ENCODE measurements around the gene PML.
A peak's percentile ranks its signal among the peaks of the same experiment; 100 is the strongest.

Gene PML, protein sequence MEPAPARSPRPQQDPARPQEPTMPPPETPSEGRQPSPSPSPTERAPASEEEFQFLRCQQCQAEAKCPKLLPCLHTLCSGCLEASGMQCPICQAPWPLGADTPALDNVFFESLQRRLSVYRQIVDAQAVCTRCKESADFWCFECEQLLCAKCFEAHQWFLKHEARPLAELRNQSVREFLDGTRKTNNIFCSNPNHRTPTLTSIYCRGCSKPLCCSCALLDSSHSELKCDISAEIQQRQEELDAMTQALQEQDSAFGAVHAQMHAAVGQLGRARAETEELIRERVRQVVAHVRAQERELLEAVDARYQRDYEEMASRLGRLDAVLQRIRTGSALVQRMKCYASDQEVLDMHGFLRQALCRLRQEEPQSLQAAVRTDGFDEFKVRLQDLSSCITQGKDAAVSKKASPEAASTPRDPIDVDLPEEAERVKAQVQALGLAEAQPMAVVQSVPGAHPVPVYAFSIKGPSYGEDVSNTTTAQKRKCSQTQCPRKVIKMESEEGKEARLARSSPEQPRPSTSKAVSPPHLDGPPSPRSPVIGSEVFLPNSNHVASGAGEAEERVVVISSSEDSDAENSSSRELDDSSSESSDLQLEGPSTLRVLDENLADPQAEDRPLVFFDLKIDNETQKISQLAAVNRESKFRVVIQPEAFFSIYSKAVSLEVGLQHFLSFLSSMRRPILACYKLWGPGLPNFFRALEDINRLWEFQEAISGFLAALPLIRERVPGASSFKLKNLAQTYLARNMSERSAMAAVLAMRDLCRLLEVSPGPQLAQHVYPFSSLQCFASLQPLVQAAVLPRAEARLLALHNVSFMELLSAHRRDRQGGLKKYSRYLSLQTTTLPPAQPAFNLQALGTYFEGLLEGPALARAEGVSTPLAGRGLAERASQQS

GRCh38 chr15:73994413-73994883 lies at the start of gene PML:
PML (plus strand) TSS chr15:73994716; CDS start chr15:73994813, 97 bp downstream.
- peak; percentile 61 for DNase-seq

DNA sequence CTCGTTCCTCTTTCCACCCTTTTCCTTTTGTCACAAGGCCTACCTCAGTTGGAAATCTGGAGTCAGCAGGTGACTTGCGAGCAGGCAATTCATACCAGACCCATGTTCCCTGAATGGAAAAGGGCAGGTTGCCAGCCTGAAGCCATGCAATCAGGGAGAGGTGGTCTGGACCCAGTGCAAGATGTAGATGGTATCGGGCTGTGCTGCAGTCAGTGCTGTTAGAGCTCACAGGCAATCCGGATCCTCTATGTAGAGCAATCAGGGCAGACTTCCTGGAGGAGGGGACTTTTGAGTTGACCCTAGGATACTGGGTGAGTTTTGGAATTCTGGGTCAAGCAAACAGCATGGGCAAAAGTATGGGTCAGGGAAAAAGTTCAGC lies 49.4 kb upstream of the PML start:
- DNase-seq = no peak

DNA sequence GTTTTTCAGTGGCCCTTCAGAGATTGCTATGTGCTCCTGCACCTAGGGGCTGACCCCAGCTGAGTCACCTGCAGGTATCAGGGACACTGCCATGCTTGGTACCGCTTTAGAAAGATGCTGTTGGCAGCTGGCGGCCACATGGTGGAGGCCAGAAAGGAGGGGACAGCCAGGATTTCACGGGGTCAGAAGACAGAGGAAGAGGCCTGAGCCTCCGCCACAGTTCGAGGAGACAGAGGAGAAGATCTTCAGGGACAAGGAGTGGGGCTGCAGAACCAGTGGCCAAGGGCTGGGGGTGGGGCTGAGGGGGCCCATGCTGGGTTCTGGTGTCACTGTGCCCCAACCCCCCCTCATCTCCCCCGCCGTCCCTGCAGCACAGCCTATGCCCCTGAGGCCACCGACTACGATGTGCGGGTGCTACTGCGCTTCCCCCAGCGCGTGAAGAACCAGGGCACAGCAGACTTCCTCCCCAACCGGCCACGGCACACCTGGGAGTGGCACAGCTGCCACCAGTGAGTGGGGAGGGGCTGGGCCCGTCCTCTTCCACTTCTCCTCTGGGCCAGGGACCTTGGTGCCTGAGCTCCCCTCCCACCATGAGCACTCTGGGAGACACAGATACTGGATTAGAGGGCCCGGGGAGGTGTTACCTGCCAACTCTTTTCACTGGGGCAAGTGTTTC lies 48.3 kb upstream of the PML start:
- no peak for DNase-seq

GRCh38 chr15:73946795-73947370 lies 47.6 kb upstream of the PML start:
- DNase-seq = no peak

- DNase-seq = no peak
These were observed 46.9 kb upstream of the PML start for GRCh38 chr15:73947651-73948050.

- DNase-seq = no peak
These were observed 46.1 kb upstream of the PML start for GRCh38 chr15:73948396-73948795.

- DNase-seq = no peak
These were observed 45.5 kb upstream of the PML start for GRCh38 chr15:73948982-73949381.

GRCh38 chr15:73949496-73949895 lies 45.0 kb upstream of the PML start:
- no peak for DNase-seq

GRCh38 chr15:73950479-73950830 lies 44.1 kb upstream of the PML start:
- no peak for DNase-seq

DNA sequence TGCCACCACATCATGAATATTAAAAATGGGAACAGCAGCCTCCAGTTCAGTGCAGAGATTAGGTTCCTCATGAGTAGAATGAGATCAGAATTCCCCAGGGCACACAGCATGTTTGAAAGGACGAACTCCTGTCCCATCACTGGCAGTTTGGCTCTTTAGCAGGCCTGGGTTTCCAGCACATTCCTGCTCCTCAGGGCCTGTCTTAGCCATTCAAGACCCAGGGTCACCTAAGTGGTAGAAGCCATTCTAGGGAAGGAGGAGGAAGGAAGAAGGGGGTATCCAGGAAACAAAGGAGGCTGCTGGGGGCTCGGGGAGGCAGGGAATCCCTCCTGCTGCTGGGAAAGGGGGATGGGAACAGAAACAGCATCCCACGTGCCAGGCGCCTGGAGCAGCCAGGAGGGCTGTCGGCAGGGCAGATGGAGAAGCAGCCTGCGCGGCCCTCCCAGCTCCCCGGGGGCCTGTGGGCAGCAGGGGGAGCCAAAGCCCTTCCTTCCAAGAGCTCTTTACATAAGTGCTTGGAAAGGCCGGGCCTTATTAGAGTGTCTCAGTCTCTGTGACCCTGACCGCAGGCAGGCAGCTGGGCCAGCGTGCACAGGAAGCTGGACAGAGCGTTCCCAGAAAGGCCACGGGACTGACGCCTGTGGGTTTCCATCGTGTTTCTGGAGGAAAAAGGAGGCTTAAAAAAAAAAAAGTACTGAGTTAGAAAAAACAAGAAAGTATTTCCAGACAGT lies 43.5 kb upstream of the PML start:
- DNase-seq = no peak

DNA sequence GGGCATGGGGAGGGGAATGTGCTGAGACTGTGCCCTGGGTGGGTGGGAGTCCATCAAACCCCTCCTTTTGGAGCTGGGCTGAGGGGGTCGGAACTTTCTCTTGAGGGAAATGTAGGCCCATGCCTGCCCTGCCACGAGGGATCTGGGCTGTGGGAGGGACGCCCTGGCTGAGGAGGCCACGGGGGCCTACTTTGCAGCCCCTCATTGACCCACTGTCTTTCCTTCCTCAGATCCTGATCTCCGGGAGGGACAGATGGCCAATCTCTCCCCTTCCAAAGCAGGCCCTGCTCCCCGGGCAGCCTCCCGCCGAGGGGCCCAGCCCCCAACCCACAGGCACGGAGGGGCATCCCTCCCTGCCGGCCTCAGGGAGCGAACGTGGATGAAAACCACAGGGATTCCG lies 42.9 kb upstream of the PML start:
- no peak for DNase-seq

GRCh38 chr15:73952171-73952912 lies 42.2 kb upstream of the PML start:
- no peak for DNase-seq

- no peak for DNase-seq
These were observed 41.4 kb upstream of the PML start for GRCh38 chr15:73952913-73953750.

- no peak for DNase-seq
These were observed 40.0 kb upstream of the PML start for GRCh38 chr15:73954188-73955145.

DNA sequence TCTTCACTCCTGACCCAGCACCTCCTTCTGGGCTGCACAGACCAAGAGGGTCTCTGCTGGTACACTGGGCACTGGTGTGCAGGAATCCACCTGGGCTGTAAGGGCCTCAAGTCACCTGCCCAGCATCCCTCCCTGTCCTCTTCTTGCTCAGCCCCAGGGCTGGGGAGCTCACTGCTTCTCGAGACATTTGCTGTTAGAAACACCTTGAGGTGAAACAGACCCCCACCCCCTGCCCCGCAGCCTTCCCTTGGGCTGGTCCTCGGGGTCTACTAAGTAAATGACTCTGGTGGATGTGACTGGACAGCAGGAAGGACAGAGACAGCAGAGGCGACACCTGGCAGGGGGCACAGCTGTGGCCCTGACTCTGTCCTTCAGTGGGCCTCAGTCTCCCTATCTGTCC lies 39.2 kb upstream of the PML start:
- DNase-seq = no peak

DNA sequence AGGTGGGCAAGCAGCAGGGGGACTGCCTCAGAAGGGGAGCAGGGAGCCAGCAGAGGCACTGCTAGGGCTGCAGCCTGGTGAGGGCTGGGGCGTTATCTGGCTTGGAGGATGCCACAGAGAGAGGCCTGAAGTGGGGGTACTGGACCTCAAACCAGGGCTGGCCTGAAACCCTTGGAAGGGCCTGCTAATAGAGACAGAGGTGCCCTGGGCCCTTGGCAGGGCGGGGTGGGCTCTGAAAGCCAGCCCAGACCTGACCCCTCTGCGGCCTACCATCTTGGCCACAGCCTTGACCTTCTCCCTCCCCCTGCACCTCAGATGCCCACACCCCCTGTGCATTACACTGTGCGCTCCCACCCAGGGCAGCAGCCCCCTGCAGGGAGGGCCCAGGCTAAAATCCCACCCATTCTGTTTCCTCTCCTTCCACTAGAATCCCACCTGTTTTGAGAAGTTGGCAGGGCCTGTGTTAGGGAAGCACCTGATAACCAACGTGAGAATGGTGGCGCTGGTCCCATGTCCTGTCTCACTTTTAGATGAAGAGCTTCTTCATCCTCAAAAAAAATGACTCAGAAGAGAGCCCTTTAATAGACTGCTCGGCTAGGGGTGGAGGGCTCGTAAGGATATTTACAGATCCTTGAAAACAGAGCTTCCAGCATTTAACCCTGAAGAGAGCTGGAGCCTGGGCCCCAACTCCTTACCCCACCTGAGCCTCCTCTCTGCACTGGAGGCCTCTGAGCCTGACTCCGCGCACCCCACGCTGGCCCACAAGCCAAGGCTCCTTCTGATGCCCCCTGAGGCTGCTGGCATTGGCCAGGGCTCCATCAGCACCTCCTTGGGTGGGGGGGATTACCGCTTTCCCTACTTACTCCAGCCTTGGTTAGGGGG lies 38.4 kb upstream of the PML start:
- DNase-seq = no peak

GRCh38 chr15:73956743-73957135 lies 37.8 kb upstream of the PML start:
- no peak for DNase-seq

DNA sequence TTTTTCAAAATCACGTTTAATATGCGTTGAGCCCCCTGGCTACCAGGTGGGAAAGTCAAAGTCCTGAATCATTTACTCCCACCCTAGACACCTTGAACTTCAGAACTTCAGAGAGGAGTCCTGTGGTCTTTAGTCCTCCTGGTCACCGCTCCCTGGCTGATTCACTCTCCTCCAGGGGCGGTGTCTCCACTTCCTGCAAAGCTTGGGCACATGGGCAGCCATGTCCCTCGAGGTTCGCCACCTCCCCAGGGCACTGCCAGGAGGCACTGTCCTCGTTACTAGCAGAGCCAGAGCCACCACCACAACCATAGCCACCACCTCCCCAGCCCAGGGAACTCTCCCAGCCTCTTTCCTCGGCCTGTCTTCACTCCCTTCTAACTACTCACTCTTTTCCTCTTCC lies 37.2 kb upstream of the PML start:
- no peak for DNase-seq
